GM06990 (cell line): ENCODE data around the gene HSD3B1.

Experiments used
- DNase-seq: peaks from one replicate; pipeline ENCODE4 v3.0.0-alpha.2; 2011; ENCODE audit not compliant: insufficient read length; ENCODE audit errors: extremely low read depth
- H3K27me3 ChIP-seq: replicated peaks from 2 replicates; pipeline ENCODE4 v1.6.0; 2011; ENCODE audit warnings: low read length; ENCODE audit not compliant: control insufficient read depth, insufficient read depth
- H3K36me3 ChIP-seq: 2 replicates; pipeline ENCODE4 v1.5.1; 2011; ENCODE audit warnings: low read length; ENCODE audit not compliant: control insufficient read depth, insufficient read depth
- H3K4me3 ChIP-seq: replicated peaks from 2 replicates; pipeline ENCODE4 v1.5.1; 2011; ENCODE audit warnings: low read depth, mild to moderate bottlenecking, control low read depth, low read length
- CTCF ChIP-seq: IDR thresholded peaks from 2 replicates; pipeline ENCODE4 v1.5.1; 2011; ENCODE audit warnings: low read length, control low read depth, mild to moderate bottlenecking, inconsistent platforms; ENCODE audit not compliant: insufficient read depth, poor library complexity, severe bottlenecking

The HSD3B1 gene

GRCh38 chr1:119490925-119491324 is 16.1 kb upstream of the HSD3B1 start:
- H3K36me3 ChIP-seq, result no peaks in the 10 kb centered on the region
- no peak for TF ChIP-seq CTCF
- no peaks in the 10 kb centered on the region for H3K27me3 ChIP-seq
- DNase-seq, result no peak
- no peak overlapping the region for H3K4me3 ChIP-seq

- DNase-seq, result no peak
- Histone ChIP-seq H3K36me3 (no peaks in the 10 kb centered on the region), H3K4me3 (no peak overlapping the region), H3K27me3 (no peaks in the 10 kb centered on the region)
- TF ChIP-seq CTCF, result no peak
Measured at GRCh38 chr1:119492763-119493162, 14.2 kb upstream of the HSD3B1 start.

- TF ChIP-seq CTCF, result no peak
- no peaks in the 10 kb centered on the region; the same call in 1 of the 2 replicates for H3K27me3 ChIP-seq
- no peak for DNase-seq
- no peaks in the 10 kb centered on the region for H3K36me3 ChIP-seq
- no peak overlapping the region for H3K4me3 ChIP-seq
Measured at GRCh38 chr1:119504831-119505230, 2.2 kb upstream of the HSD3B1 start.

- no peaks in the 10 kb centered on the region; the same call in 1 of the 2 replicates for H3K27me3 ChIP-seq
- no peak overlapping the region for H3K4me3 ChIP-seq
- no peak for DNase-seq
- no peaks in the 10 kb centered on the region for H3K36me3 ChIP-seq
- TF ChIP-seq CTCF, result no peak
Measured at GRCh38 chr1:119510046-119510445, 3.0 kb downstream of the HSD3B1 start.

GRCh38 chr1:119515221-119515620 is 8.2 kb downstream of the HSD3B1 start:
- no peak for TF ChIP-seq CTCF
- H3K36me3 ChIP-seq, result no peaks in the 10 kb centered on the region
- H3K4me3 ChIP-seq, result no peak overlapping the region
- no peaks in the 10 kb centered on the region; the same call in 1 of the 2 replicates for H3K27me3 ChIP-seq
- DNase-seq, result no peak

GRCh38 chr1:119516247-119516646 is 9.2 kb downstream of the HSD3B1 start:
- no peaks in the 10 kb centered on the region for H3K36me3 ChIP-seq
- H3K27me3 ChIP-seq, result no peaks in the 10 kb centered on the region; the same call in 1 of the 2 replicates
- no peak overlapping the region for H3K4me3 ChIP-seq
- DNase-seq, result no peak
- TF ChIP-seq CTCF, result no peak
